NT2/D1 (cell line): ENCODE results near the gene SCAANT1.
A peak's percentile ranks its signal among the peaks of the same experiment; 100 is the strongest.

Experiments
- DNase-seq: peaks from one replicate; pipeline ENCODE4 v3.0.0-alpha.2; 2011; ENCODE audit warnings: low read depth, low spot score
- H3K27me3 ChIP-seq: 2 replicates; pipeline ENCODE4 v1.6.0; 2011; ENCODE audit warnings: mild to moderate bottlenecking; ENCODE audit not compliant: insufficient read length, insufficient read depth
- H3K36me3 ChIP-seq: 2 replicates; pipeline ENCODE4 v1.6.1; 2011; ENCODE audit warnings: mild to moderate bottlenecking, low read length, mixed read lengths; ENCODE audit not compliant: insufficient read depth, insufficient read length
- H3K4me1 ChIP-seq: 2 replicates; pipeline ENCODE4 v1.5.1; 2011; ENCODE audit not compliant: insufficient read depth, insufficient read length
- H3K4me3 ChIP-seq: 2 replicates; pipeline ENCODE4 v1.5.1; 2011; ENCODE audit warnings: low read depth; ENCODE audit not compliant: insufficient read length
- H3K9ac ChIP-seq: 2 replicates; pipeline ENCODE4 v1.6.0; 2011; ENCODE audit warnings: low read depth; ENCODE audit not compliant: insufficient read length
- H3K9me3 ChIP-seq: 2 replicates; pipeline ENCODE4 v1.5.1; 2011; ENCODE audit warnings: mild to moderate bottlenecking, low read length; ENCODE audit not compliant: insufficient read depth
- SUZ12 ChIP-seq: IDR thresholded peaks from 2 replicates; pipeline ENCODE4 v1.6.1; 2011; ENCODE audit not compliant: insufficient read length, insufficient read depth; ENCODE audit errors: extremely low read depth
- YY1 ChIP-seq: IDR thresholded peaks from 2 replicates; pipeline ENCODE4 v1.6.1; 2011; ENCODE audit not compliant: insufficient read length, insufficient read depth
- ZNF274 ChIP-seq: IDR thresholded peaks from 2 replicates; pipeline ENCODE4 v1.6.1; 2011; ENCODE audit warnings: mild to moderate bottlenecking, low read depth, low read length

The SCAANT1 gene

GRCh38 chr3:63911873-63912767 is at the start of gene SCAANT1:
Gene SCAANT1 (minus strand): TSS chr3:63912383.
- Histone ChIP-seq H3K9ac (peak within 1 kb of the TSS; percentile 89), H3K4me3 (peak within 1 kb of the TSS; percentile 76), H3K9me3 (no peaks in the 10 kb centered on the region), H3K36me3 (peaks cover 30% of the 10 kb centered on the region), H3K4me1 (no peaks in the 10 kb centered on the region), H3K27me3 (no peaks in the 10 kb centered on the region)
- TF ChIP-seq YY1 (no peak), ZNF274 (no peak), SUZ12 (no peak)
- DNase-seq: peak; percentile 80

GRCh38 chr3:63961891-63962290 is 49.7 kb upstream of the SCAANT1 start:
- Histone ChIP-seq H3K36me3 (no peaks in the 10 kb centered on the region), H3K4me1 (peaks cover 3% of the 10 kb centered on the region), H3K4me3 (no peak overlapping the region), H3K9me3 (no peaks in the 10 kb centered on the region), H3K9ac (no peak overlapping the region), H3K27me3 (no peaks in the 10 kb centered on the region)
- DNase-seq: no peak
- TF ChIP-seq ZNF274 (no peak), SUZ12 (no peak), YY1 (no peak)

- H3K4me1 ChIP-seq: peaks cover 5% of the 10 kb centered on the region
- no peaks in the 10 kb centered on the region for H3K9me3 ChIP-seq
- no peak overlapping the region for H3K4me3 ChIP-seq
- no peaks in the 10 kb centered on the region for H3K27me3 ChIP-seq
- no peak for DNase-seq
- TF ChIP-seq ZNF274: no peak
- TF ChIP-seq YY1: no peak
- no peak for TF ChIP-seq SUZ12
- peaks cover 4% of the 10 kb centered on the region for H3K36me3 ChIP-seq
- no peak overlapping the region for H3K9ac ChIP-seq
Measured at GRCh38 chr3:63960048-63960711, 48.0 kb upstream of the SCAANT1 start.

GRCh38 chr3:63959146-63959545 is 47.0 kb upstream of the SCAANT1 start:
- H3K9ac ChIP-seq: no peak overlapping the region
- H3K4me1 ChIP-seq: peaks cover 5% of the 10 kb centered on the region

GRCh38 chr3:63955830-63956545 is 43.8 kb upstream of the SCAANT1 start:
- no peaks in the 10 kb centered on the region for H3K27me3 ChIP-seq
- no peak for DNase-seq
- peaks cover 14% of the 10 kb centered on the region for H3K36me3 ChIP-seq
- TF ChIP-seq ZNF274 (no peak), SUZ12 (no peak), YY1 (no peak)
- peaks cover 5% of the 10 kb centered on the region for H3K4me1 ChIP-seq
- H3K4me3 ChIP-seq: no peak overlapping the region
- H3K9ac ChIP-seq: no peak overlapping the region
- H3K9me3 ChIP-seq: no peaks in the 10 kb centered on the region

More at GRCh38 chr3:63959146-63959545, 47.0 kb upstream of the SCAANT1 start:
- Histone ChIP-seq H3K36me3 (peaks cover 7% of the 10 kb centered on the region), H3K9me3 (no peaks in the 10 kb centered on the region), H3K4me3 (no peak overlapping the region), H3K27me3 (no peaks in the 10 kb centered on the region)
- TF ChIP-seq YY1 (no peak), SUZ12 (no peak), ZNF274 (no peak)
- no peak for DNase-seq

GRCh38 chr3:63955036-63955650 is 43.0 kb upstream of the SCAANT1 start:
- Histone ChIP-seq H3K4me1 (peaks cover 3% of the 10 kb centered on the region), H3K4me3 (no peak overlapping the region), H3K9ac (no peak overlapping the region), H3K36me3 (peaks cover 14% of the 10 kb centered on the region), H3K27me3 (no peaks in the 10 kb centered on the region), H3K9me3 (no peaks in the 10 kb centered on the region)
- no peak for TF ChIP-seq SUZ12
- no peak for TF ChIP-seq YY1
- no peak for TF ChIP-seq ZNF274
- no peak for DNase-seq
